Omental fat pad (tissue), 4 donors: ENCODE results near the gene MTM1. TPM values are rescaled to one million over a fixed set of nuclear protein-coding genes. Genes with fewer than 3 reads are reported as not detected.

Experiments
- ATAC-seq: fragments of 150-250 bp; one replicate; pipeline ENCODE4 v1.9.1; 2016; ENCODE audit warnings: mild to moderate bottlenecking, moderate library complexity; ENCODE audit not compliant: low FRiP score
- DNase-seq: peaks from one replicate; pipeline ENCODE4 v3.0.0-alpha.2; 2019; ENCODE audit warnings: low spot score
- CTCF ChIP-seq, 3 donors: fragments of 450-650 bp; IDR thresholded peaks; one replicate each; pipeline ENCODE4 v1.5.1; 2016 to 2017; ENCODE audit warnings: antibody characterized with exemption in 3 of 3, mild to moderate bottlenecking in 3 of 3, moderate library complexity in 2 of 3
- total RNA-seq, 4 donors: library from RNA; depleted of rRNA; stranded (reverse); fragments of >200 nt; gene quantifications; one replicate each; pipeline ENCODE4 v1.1.0, GENCODE V29; 2016

The MTM1 gene
- total RNA-seq, 4 donors from 2014 or later, result 7.1 to 15.1 (median 9.3) TPM

- ATAC-seq (no peak), DNase-seq (no peak)
- no peak for TF ChIP-seq CTCF (IDR thresholded peaks at IDR 0.05)
Measured at GRCh38 chrX:150602296-150602695, 33.9 kb downstream of the MTM1 start.

- ATAC-seq, result no peak
Measured at GRCh38 chrX:150602743-150603142, 34.3 kb downstream of the MTM1 start.

GRCh38 chrX:150605603-150606002 is 37.2 kb downstream of the MTM1 start:
- TF ChIP-seq CTCF (IDR thresholded peaks at IDR 0.05), result no peak
- no peak for ATAC-seq
- no peak for DNase-seq

More at GRCh38 chrX:150602743-150603142, 34.3 kb downstream of the MTM1 start:
- DNase-seq, result no peak
- no peak for TF ChIP-seq CTCF (IDR thresholded peaks at IDR 0.05)

- DNase-seq (no peak), ATAC-seq (no peak)
- TF ChIP-seq CTCF (IDR thresholded peaks at IDR 0.05), result no peak
Measured at GRCh38 chrX:150607201-150607600, 38.8 kb downstream of the MTM1 start.

GRCh38 chrX:150610043-150610442 is 41.6 kb downstream of the MTM1 start:
- ATAC-seq (no peak), DNase-seq (no peak)
- TF ChIP-seq CTCF (IDR thresholded peaks at IDR 0.05), result no peak

GRCh38 chrX:150610446-150610845 is 42.0 kb downstream of the MTM1 start:
- ATAC-seq (no peak), DNase-seq (no peak)
- TF ChIP-seq CTCF (IDR thresholded peaks at IDR 0.05), result no peak

GRCh38 chrX:150615356-150615755 is 46.9 kb downstream of the MTM1 start:
- no peak for DNase-seq
- TF ChIP-seq CTCF (IDR thresholded peaks at IDR 0.05), result no peak
- no peak for ATAC-seq
